Stimulated activated effector memory CD8-positive, alpha-beta T cell treated with anti-CD3 and anti-CD28 coated beads, Interleukin-12 subunit alpha, Interleukin-12 subunit beta, amount 100 ng/mL, for 72 hours (primary cell): ENCODE data around the gene MGAT4C.
"Not testable (repeated sequence)": the region's sequence is repeated elsewhere in the genome, so short reads cannot be mapped to it uniquely, and the experiment has no call there.

Experiments used
- ATAC-seq: fragments of 150-1000 bp; cut with Tn5 transposase; 2 replicates; pipeline ENCODE4 v1.10.0; 2021
- DNase-seq, 2 donors: peaks; one replicate each; pipeline ENCODE4 v3.0.0; 2021 to 2022; ENCODE audit warnings: low spot score in 2 of 2
- H3K27ac Mint-ChIP-seq: one replicate; pipeline ENCODE4 v1.8.0; 2022; ENCODE audit warnings: mild to moderate bottlenecking, mixed read lengths
- H3K36me3 Mint-ChIP-seq: one replicate; pipeline ENCODE4 v1.8.0; 2022; ENCODE audit warnings: mild to moderate bottlenecking, mixed read lengths
- H3K4me1 Mint-ChIP-seq: one replicate; pipeline ENCODE4 v1.8.0; 2022; ENCODE audit warnings: mixed read lengths
- H3K4me3 Mint-ChIP-seq: one replicate; pipeline ENCODE4 v1.8.0; 2022; ENCODE audit warnings: mild to moderate bottlenecking, mixed read lengths
- H3K9me3 Mint-ChIP-seq: one replicate; pipeline ENCODE4 v1.8.0; 2022; ENCODE audit warnings: mixed read lengths

The MGAT4C gene

GRCh38 chr12:86122846-86123468 is 133.2 kb downstream of the MGAT4C start:
- Mint-ChIP-seq H3K4me3 (no peak overlapping the region), H3K36me3 (no peaks in the 10 kb centered on the region), H3K27ac (no peak overlapping the region), H3K9me3 (peaks cover 3% of the 10 kb centered on the region), H3K4me1 (no peaks in the 10 kb centered on the region)
- DNase-seq (no peak), ATAC-seq (no peak)

GRCh38 chr12:86118161-86118560 is 138.0 kb downstream of the MGAT4C start:
- H3K36me3 Mint-ChIP-seq: no peaks in the 10 kb centered on the region

GRCh38 chr12:86117711-86118110 is 138.5 kb downstream of the MGAT4C start:
- peaks cover 13% of the 10 kb centered on the region for H3K9me3 Mint-ChIP-seq
- H3K27ac Mint-ChIP-seq: no peak overlapping the region
- DNase-seq (no peak), ATAC-seq (no peak)
- H3K4me3 Mint-ChIP-seq: no peak overlapping the region
- no peaks in the 10 kb centered on the region for H3K4me1 Mint-ChIP-seq
- no peaks in the 10 kb centered on the region for H3K36me3 Mint-ChIP-seq

More at GRCh38 chr12:86118161-86118560, 138.0 kb downstream of the MGAT4C start:
- Mint-ChIP-seq H3K4me1 (no peaks in the 10 kb centered on the region), H3K27ac (no peak overlapping the region), H3K4me3 (no peak overlapping the region), H3K9me3 (peaks cover 12% of the 10 kb centered on the region)
- ATAC-seq: no peak
- no peak for DNase-seq

- ATAC-seq (no peak), DNase-seq (no peak)
- H3K27ac Mint-ChIP-seq: no peak overlapping the region
- no peak overlapping the region for H3K4me3 Mint-ChIP-seq
- H3K36me3 Mint-ChIP-seq: no peaks in the 10 kb centered on the region
- H3K9me3 Mint-ChIP-seq: no peaks in the 10 kb centered on the region
- no peaks in the 10 kb centered on the region for H3K4me1 Mint-ChIP-seq
These were observed 152.1 kb downstream of the MGAT4C start for GRCh38 chr12:86104087-86104486.

- no peak for ATAC-seq
- DNase-seq: no peak
- no peaks in the 10 kb centered on the region for H3K4me1 Mint-ChIP-seq
- no peak overlapping the region for H3K4me3 Mint-ChIP-seq
- no peak overlapping the region for H3K27ac Mint-ChIP-seq
- no peaks in the 10 kb centered on the region for H3K36me3 Mint-ChIP-seq
- peaks cover 15% of the 10 kb centered on the region for H3K9me3 Mint-ChIP-seq
These were observed 159.0 kb downstream of the MGAT4C start for GRCh38 chr12:86097161-86097560.

GRCh38 chr12:86091681-86092080 is 164.5 kb downstream of the MGAT4C start:
- no peaks in the 10 kb centered on the region for H3K36me3 Mint-ChIP-seq
- peaks cover 15% of the 10 kb centered on the region for H3K9me3 Mint-ChIP-seq
- no peak for DNase-seq
- H3K4me1 Mint-ChIP-seq: no peaks in the 10 kb centered on the region
- H3K27ac Mint-ChIP-seq: no peak overlapping the region
- no peak overlapping the region for H3K4me3 Mint-ChIP-seq
- ATAC-seq: no peak

GRCh38 chr12:86081843-86082242 is 174.3 kb downstream of the MGAT4C start:
- H3K27ac Mint-ChIP-seq: no peak overlapping the region
- no peak overlapping the region for H3K4me3 Mint-ChIP-seq
- no peaks in the 10 kb centered on the region for H3K4me1 Mint-ChIP-seq

GRCh38 chr12:86059052-86059451 is 197.1 kb downstream of the MGAT4C start:
- H3K9me3 Mint-ChIP-seq: peaks cover 14% of the 10 kb centered on the region
- not testable (repeated sequence) for DNase-seq, ATAC-seq, H3K36me3 Mint-ChIP-seq, H3K4me3 Mint-ChIP-seq, H3K4me1 Mint-ChIP-seq, H3K27ac Mint-ChIP-seq

More at GRCh38 chr12:86081843-86082242, 174.3 kb downstream of the MGAT4C start:
- H3K36me3 Mint-ChIP-seq: no peaks in the 10 kb centered on the region
- ATAC-seq: no peak
- peaks cover 15% of the 10 kb centered on the region for H3K9me3 Mint-ChIP-seq
- DNase-seq: no peak

GRCh38 chr12:86057092-86057845 is 198.9 kb downstream of the MGAT4C start:
- no peak for DNase-seq
- H3K36me3 Mint-ChIP-seq: no peaks in the 10 kb centered on the region
- H3K4me3 Mint-ChIP-seq: no peak overlapping the region
- ATAC-seq: no peak
- H3K4me1 Mint-ChIP-seq: no peaks in the 10 kb centered on the region
- H3K9me3 Mint-ChIP-seq: peaks cover 16% of the 10 kb centered on the region
- H3K27ac Mint-ChIP-seq: no peak overlapping the region

GRCh38 chr12:86052921-86053320 is 203.3 kb downstream of the MGAT4C start:
- Mint-ChIP-seq H3K36me3 (no peaks in the 10 kb centered on the region), H3K27ac (no peak overlapping the region), H3K9me3 (peaks cover 20% of the 10 kb centered on the region), H3K4me3 (no peak overlapping the region), H3K4me1 (no peaks in the 10 kb centered on the region)
- ATAC-seq (no peak), DNase-seq (no peak)

- H3K36me3 Mint-ChIP-seq: no peaks in the 10 kb centered on the region
- no peak overlapping the region for H3K27ac Mint-ChIP-seq
- H3K9me3 Mint-ChIP-seq: peaks cover 19% of the 10 kb centered on the region
- DNase-seq (no peak), ATAC-seq (no peak)
- no peaks in the 10 kb centered on the region for H3K4me1 Mint-ChIP-seq
- no peak overlapping the region for H3K4me3 Mint-ChIP-seq
These were observed 206.2 kb downstream of the MGAT4C start for GRCh38 chr12:86050010-86050409.

- DNase-seq: no peak
- no peak overlapping the region for H3K27ac Mint-ChIP-seq
- H3K36me3 Mint-ChIP-seq: no peaks in the 10 kb centered on the region
- H3K4me3 Mint-ChIP-seq: no peak overlapping the region
- ATAC-seq: peak; percentile 16
- peaks cover 33% of the 10 kb centered on the region for H3K9me3 Mint-ChIP-seq
- no peaks in the 10 kb centered on the region for H3K4me1 Mint-ChIP-seq
These were observed 211.8 kb downstream of the MGAT4C start for GRCh38 chr12:86044396-86044795.

- H3K9me3 Mint-ChIP-seq: peaks cover 41% of the 10 kb centered on the region
These were observed 214.1 kb downstream of the MGAT4C start for GRCh38 chr12:86042062-86042461.

GRCh38 chr12:86018361-86018760 is 237.8 kb downstream of the MGAT4C start:
- Mint-ChIP-seq H3K36me3 (no peaks in the 10 kb centered on the region), H3K27ac (no peak overlapping the region), H3K9me3 (peaks cover 3% of the 10 kb centered on the region), H3K4me1 (no peaks in the 10 kb centered on the region), H3K4me3 (no peak overlapping the region)
- no peak for ATAC-seq
- no peak for DNase-seq

More at GRCh38 chr12:86042062-86042461, 214.1 kb downstream of the MGAT4C start:
- no peaks in the 10 kb centered on the region for H3K36me3 Mint-ChIP-seq
- H3K4me3 Mint-ChIP-seq: no peak overlapping the region
- no peak overlapping the region for H3K27ac Mint-ChIP-seq
- no peak for DNase-seq
- no peak for ATAC-seq
- no peaks in the 10 kb centered on the region for H3K4me1 Mint-ChIP-seq

GRCh38 chr12:86015026-86015425 is 241.2 kb downstream of the MGAT4C start:
- Mint-ChIP-seq H3K27ac (no peak overlapping the region), H3K36me3 (no peaks in the 10 kb centered on the region), H3K4me3 (no peak overlapping the region), H3K4me1 (no peaks in the 10 kb centered on the region), H3K9me3 (peaks cover 3% of the 10 kb centered on the region)
- DNase-seq: no peak
- no peak for ATAC-seq

- no peak overlapping the region for H3K27ac Mint-ChIP-seq
- peaks cover 16% of the 10 kb centered on the region for H3K9me3 Mint-ChIP-seq
- H3K4me3 Mint-ChIP-seq: no peak overlapping the region
- H3K4me1 Mint-ChIP-seq: no peaks in the 10 kb centered on the region
- no peak for DNase-seq
- H3K36me3 Mint-ChIP-seq: no peaks in the 10 kb centered on the region
- no peak for ATAC-seq
These were observed 249.5 kb downstream of the MGAT4C start for GRCh38 chr12:86006727-86007126.
